IPS-11a (cell line): ENCODE results near the gene SSR4.
"Not testable (repeated sequence)": the region's sequence is repeated elsewhere in the genome, so short reads cannot be mapped to it uniquely, and the experiment has no call there.

Experiments used
- H3K4me3 ChIP-seq: one replicate; pipeline ENCODE4 v1.5.1; 2013; ENCODE audit warnings: low read depth, low read length, control low read depth

The SSR4 gene

GRCh38 chrX:153794018-153794896 lies at the start of gene SSR4, which contains the start of gene IDH3G:
SSR4 (plus strand) TSS chrX:153794668; CDS start chrX:153794688, 20 bp downstream.
IDH3G (minus strand) TSS chrX:153794375; CDS start chrX:153794326, 49 bp downstream.
- peak within 1 kb of the TSS; percentile 70 for H3K4me3 ChIP-seq

DNA sequence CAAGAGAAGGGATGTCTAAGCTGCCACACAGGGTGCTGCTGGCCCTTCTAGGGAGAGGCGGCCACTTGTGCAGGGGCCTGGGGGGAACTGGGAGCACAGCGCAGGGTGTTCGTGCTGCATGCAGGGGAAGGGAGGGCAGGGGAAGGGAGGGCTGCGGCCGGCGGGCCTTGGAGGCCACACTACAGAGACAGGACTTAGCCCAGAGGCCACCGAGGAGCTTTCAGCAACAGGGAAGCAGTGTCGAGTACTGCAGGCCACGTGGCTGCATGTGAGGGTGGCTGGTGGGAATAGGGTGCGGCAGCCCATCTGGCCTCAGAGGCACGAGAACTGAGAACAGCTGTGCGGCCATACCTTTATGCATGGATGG lies 49.4 kb upstream of the SSR4 start:
- not testable (repeated sequence) for H3K4me3 ChIP-seq

- H3K4me3 ChIP-seq, result no peak overlapping the region
Measured at GRCh38 chrX:153746359-153746758, 48.1 kb upstream of the SSR4 start.

- not testable (repeated sequence) for H3K4me3 ChIP-seq
Measured at GRCh38 chrX:153746991-153747390, 47.5 kb upstream of the SSR4 start.

- not testable (repeated sequence) for H3K4me3 ChIP-seq
Measured at GRCh38 chrX:153749017-153749416, 45.5 kb upstream of the SSR4 start.

DNA sequence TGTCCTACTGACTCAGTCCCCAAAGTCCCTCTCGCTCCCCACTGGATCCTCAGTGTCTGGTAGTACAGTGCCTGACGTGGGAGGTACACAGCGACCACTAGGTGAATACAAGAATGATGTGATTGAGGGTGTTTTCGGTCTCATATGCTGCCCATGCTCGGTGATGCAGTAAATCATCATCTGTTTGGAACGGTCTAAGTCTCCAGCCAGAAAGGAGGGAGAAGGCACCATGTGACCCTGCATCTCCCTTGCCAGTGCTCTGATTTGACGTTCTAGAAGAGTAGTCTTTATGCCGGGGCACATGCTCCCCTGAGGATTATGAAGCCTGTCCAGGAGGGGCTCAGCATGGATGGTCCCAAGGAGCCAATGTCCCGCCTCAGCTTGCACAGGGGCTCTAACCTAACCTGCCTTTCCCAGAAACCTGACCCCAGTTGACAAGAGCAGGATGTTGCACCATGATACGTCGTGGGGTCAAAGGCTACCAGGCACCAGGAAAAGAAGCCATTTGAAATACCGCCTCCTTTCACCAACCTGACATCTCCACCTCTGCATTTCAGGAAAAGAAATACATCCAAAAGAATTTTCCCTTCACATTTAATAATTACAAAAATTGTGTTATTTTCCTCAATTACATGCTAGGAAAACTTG lies 44.2 kb upstream of the SSR4 start:
- H3K4me3 ChIP-seq, result no peak overlapping the region

GRCh38 chrX:153755136-153755535 lies 39.3 kb upstream of the SSR4 start:
- H3K4me3 ChIP-seq, result no peak overlapping the region

DNA sequence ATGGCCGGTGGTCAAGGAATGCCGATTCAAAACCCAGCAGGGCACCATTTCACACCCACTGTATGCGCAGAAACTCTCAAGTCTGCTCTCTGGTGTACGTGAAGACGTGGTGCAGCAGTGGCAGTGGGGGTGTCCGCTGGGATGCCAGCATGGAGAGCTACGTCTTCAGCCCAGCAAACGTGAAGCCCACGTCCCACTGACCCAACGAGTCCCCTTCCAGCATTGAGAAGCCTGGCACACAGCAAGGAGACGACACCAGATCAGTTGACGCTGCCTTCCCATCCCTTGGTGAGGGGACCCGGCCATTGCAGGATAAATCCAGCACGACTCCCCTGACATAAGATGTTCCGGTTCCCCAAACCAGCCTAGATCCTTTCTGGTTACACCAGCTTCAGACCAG lies 32.6 kb upstream of the SSR4 start:
- no peak overlapping the region for H3K4me3 ChIP-seq

- H3K4me3 ChIP-seq, result no peak overlapping the region
Measured at GRCh38 chrX:153762626-153763173, 31.8 kb upstream of the SSR4 start.

- no peak overlapping the region for H3K4me3 ChIP-seq
Measured at GRCh38 chrX:153763298-153763932, 31.1 kb upstream of the SSR4 start.

DNA sequence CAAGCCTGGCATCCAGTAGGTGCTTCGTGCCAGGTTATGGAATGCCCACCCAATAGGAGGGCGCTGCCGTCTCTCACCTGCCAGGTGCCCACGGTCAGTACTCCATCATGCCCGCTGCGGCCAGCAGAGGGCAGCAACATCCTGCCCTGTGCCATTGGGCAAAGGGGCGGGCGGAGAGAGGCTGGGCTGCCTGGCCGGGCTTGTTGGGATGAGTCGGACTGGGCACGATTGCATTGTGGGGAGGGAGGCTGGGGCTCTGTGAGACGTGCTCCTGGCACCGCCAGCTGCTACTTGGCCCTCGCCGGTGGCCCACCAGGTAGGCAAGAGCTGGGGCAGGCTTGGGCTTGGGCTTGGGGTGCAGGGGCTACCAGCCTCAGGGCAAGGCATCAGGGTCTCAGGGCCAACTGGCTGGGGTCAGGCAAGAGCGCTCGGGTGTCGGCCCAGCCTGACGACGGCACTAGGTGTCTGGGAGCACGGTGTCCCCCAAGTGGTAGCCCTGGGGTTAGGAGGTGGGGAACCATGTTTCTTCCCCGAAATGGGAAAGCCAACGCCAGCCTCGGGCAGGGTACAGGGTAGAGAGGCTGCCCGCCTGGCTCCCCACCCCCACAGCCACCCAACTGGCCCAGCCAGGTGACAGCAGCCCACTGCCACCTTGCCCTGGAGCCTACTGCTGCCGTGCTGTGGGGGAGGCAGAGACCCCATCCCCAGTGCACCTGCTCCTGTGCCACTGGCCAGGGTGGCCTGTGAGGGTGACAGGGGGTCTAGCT lies 30.3 kb upstream of the SSR4 start, which contains the start of gene PLXNB3:
PLXNB3 (plus strand) TSS at position 261 of the 767 bp plus-strand sequence. CDS start 1,287 bp downstream, outside the sequence.
- no peak within 1 kb of the TSS for H3K4me3 ChIP-seq

DNA sequence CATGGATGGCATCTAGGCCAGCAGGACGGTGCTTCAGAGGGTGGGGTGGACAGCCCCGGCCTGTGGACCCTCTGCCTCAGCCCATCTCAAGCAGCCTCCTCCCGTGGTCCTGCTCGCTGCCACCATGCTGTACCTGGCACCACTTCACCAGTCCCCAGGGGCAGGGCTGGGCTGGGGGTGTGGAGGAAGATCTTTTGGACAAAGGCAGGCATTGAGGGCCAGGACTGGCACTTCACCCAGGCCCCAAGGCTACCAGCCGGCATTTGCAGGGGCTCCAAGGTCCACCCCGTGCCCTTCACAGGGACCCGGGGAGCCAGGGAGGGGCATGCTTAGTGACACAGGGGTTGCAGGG lies 29.7 kb upstream of the SSR4 start:
- H3K4me3 ChIP-seq, result no peak overlapping the region

DNA sequence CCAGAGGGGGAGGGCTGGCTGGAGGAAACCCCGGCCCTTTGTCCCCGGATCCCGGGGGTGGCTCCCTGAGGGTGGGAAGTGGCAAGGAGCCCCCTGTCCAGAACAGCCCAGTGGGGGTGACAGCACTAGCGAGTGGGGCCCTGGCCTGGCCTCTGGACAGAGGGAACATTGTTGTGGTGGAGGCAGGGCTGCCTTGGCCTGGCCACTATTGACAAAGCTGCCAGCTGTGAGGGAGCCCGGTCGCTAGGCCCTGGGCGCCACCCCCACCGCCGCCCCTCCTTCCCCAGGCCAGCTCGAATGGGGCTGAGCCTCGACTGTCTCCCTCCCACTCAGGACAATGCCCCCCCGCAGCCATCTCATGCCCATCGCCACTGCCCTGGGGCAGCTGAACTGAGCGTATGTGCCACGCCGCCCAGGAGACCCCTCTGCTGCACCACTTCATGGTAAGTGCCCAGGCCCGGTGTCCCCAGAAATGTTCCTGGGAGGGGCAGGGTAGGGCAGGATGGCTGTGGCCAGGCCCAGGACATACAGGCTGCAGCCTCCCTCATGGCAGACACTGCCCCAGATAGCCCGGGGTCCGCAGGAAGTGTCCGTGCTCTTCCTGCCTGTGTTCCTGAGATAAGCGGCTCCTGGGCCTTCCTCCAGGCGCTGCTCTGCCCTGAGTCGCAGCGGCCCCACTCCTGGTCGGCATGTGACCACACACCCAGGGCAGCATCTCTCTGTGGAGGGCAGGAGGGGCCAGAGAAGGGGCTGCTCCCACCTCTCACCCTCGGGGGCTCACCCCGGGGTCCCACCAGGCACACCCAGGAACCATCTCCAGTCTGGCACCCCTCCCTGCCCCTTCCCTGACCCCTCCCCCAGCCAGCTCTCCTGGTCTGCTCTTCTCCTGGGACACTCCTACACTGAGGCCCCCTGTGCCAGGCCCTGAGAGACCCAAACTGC lies 29.1 kb upstream of the SSR4 start:
- no peak overlapping the region for H3K4me3 ChIP-seq

DNA sequence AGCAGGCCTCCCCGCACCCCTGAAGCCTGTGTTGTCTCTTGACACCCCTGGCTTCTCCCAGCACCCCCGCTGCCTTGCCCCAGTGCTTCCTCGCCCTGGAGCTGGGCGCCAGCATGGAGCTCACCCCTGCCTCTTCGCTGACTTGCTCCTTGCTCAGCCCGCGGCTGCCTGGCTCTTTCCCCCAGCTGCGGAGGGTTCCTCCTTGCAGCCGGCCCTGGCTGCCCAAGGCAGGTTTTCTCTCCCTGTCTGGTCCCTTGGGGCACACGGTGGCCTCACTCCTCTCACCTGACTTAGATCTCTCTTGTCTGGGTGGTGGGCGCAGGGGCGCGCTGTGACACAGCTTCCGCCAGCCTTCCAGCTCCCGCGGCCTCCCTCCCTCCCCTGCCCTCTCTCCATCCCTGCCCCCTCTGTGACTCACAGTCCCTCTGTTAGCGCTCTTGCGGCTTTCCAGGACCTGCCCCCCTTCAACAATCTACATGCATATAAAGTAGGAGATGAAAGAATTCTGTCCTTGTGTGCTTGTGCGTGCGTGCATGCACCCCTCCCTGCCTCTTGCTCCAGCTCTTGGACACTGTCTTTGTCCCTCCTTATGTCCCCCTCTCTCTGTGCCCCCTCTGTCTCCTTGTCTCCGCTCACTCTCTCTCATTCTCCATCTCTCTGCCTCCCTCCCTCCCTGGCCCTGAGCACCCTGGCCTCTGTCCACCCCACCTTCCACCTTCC lies 28.2 kb upstream of the SSR4 start:
- no peak overlapping the region for H3K4me3 ChIP-seq

- H3K4me3 ChIP-seq, result no peak overlapping the region
Measured at GRCh38 chrX:153766871-153767673, 27.4 kb upstream of the SSR4 start.

GRCh38 chrX:153767674-153768055 lies 26.8 kb upstream of the SSR4 start:
- no peak overlapping the region for H3K4me3 ChIP-seq

- no peak overlapping the region for H3K4me3 ChIP-seq
Measured at GRCh38 chrX:153768311-153769157, 25.9 kb upstream of the SSR4 start.
